ENCODE results near the gene FYCO1. TPM values are rescaled to one million over a fixed set of nuclear protein-coding genes. Genes with fewer than 3 reads are reported as not detected.

The FYCO1 gene
- total and polyA plus RNA-seq, 7 donors: 14.0 to 129 (median 68.3) TPM

- no peak for ATAC-seq
- Histone ChIP-seq H3K4me3 (no peak overlapping the region), H3K36me3 (ENCODE audit: insufficient read depth in 1 of 2, low read depth in 1 of 2) (no peaks in the 10 kb centered on the region), H3K9me3 (peaks cover 3% of the 10 kb centered on the region), H3K27me3 (ENCODE audit: insufficient read depth in 3 of 3, low read length in 2 of 3) (no peaks in the 10 kb centered on the region), H3K27ac (no peak overlapping the region), H3K4me1 (no peaks in the 10 kb centered on the region)
- 68 to 96% (median 92%) methylated on average over 4 of the region's 4 CpGs for WGBS, 3 donors
- TF ChIP-seq, protein P1, sequence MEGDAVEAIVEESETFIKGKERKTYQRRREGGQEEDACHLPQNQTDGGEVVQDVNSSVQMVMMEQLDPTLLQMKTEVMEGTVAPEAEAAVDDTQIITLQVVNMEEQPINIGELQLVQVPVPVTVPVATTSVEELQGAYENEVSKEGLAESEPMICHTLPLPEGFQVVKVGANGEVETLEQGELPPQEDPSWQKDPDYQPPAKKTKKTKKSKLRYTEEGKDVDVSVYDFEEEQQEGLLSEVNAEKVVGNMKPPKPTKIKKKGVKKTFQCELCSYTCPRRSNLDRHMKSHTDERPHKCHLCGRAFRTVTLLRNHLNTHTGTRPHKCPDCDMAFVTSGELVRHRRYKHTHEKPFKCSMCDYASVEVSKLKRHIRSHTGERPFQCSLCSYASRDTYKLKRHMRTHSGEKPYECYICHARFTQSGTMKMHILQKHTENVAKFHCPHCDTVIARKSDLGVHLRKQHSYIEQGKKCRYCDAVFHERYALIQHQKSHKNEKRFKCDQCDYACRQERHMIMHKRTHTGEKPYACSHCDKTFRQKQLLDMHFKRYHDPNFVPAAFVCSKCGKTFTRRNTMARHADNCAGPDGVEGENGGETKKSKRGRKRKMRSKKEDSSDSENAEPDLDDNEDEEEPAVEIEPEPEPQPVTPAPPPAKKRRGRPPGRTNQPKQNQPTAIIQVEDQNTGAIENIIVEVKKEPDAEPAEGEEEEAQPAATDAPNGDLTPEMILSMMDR (IDR thresholded peaks at IDR 0.05): no peak
- DNase-seq: no peak
- intact Hi-C loops (cut with DNase I): no loop called here
Measured at GRCh38 chr3:46031269-46031668, 35.6 kb upstream of the FYCO1 start.

DNA sequence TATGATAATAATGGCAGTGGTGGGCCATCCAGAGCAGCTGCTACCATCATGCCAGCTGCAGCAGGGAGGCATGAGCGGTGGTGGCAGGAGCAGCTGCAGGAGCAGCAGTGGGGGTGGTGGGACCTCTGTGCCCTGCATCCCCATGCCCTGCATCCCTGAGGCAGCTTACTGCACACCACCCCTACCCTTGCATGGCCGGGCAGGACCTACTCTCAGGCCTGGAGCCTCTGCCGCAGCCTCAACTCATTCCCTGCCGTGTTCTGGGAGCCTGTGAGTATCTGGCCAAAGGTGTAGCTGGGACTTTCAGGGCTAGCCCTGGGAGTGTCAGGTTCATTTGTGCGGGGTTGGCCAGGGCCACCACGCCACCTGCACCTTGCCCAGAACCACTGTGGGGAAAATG, 35.0 kb upstream of the FYCO1 start:
- Histone ChIP-seq H3K4me3 (no peak overlapping the region), H3K9me3 (peaks cover 3% of the 10 kb centered on the region), H3K4me1 (no peaks in the 10 kb centered on the region), H3K27ac (no peak overlapping the region), H3K36me3 (ENCODE audit: insufficient read depth in 1 of 2, low read depth in 1 of 2) (no peaks in the 10 kb centered on the region), H3K27me3 (ENCODE audit: insufficient read depth in 3 of 3, low read length in 2 of 3) (no peaks in the 10 kb centered on the region)
- intact Hi-C loops (cut with DNase I): no loop called here
- TF ChIP-seq, protein P1 (IDR thresholded peaks at IDR 0.05): no peak
- WGBS, 3 donors: 88 to 91% (median 89%) methylated on average over 6 of the region's 6 CpGs
- ATAC-seq: no peak
- no peak for DNase-seq

- no peak overlapping the region for H3K27ac ChIP-seq
- TF ChIP-seq, protein P1 (IDR thresholded peaks at IDR 0.05): no peak
- intact Hi-C loops (cut with DNase I): no loop called here
- no peak overlapping the region for H3K4me3 ChIP-seq
- no peaks in the 10 kb centered on the region for H3K36me3 ChIP-seq (ENCODE audit: insufficient read depth in 1 of 2, low read depth in 1 of 2)
- H3K9me3 ChIP-seq: peaks cover 3% of the 10 kb centered on the region
- 45 to 79% (median 48%) methylated on average over 1 of the region's 1 CpG for WGBS, 3 donors
- ATAC-seq (no peak), DNase-seq (no peak)
- no peaks in the 10 kb centered on the region for H3K27me3 ChIP-seq (ENCODE audit: insufficient read depth in 3 of 3, low read length in 2 of 3)
- H3K4me1 ChIP-seq: no peaks in the 10 kb centered on the region
Measured at GRCh38 chr3:46029953-46030543, 34.4 kb upstream of the FYCO1 start.

DNA sequence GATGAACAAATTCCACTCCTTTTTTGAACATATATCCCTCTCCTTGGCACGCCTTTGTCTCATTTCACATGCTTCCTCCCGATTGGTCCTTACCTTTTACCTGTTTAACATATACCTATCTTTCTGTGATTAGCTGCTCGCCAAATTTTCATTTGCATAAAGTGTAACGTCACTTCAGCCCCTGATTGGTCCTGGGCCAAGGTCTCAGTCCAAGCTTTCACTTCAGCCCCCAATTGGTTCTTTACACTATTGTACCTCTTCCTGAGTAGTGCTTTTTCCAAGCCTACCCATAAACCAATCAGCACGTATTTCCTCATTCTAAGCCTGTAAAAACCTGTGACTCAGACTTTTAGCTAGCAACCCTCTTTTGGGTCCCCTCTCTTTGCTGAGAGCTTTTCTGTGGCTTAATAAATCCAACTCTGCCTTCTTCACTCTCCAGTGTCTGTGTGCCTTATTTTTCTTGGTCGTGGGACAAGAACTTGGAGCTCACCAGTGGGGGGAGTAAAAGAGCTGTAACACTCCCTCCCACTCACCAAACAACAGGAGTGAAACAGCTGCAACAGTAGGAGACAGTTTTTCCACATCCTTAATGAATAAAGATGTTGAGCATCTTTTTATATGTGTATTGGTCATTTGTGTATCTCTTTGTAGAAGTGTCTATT, 32.2 kb upstream of the FYCO1 start:
- Histone ChIP-seq H3K36me3 (ENCODE audit: insufficient read depth in 1 of 2, low read depth in 1 of 2) (no peaks in the 10 kb centered on the region), H3K4me1 (no peaks in the 10 kb centered on the region), H3K9me3 (peaks cover 3% of the 10 kb centered on the region), H3K27me3 (ENCODE audit: insufficient read depth in 3 of 3, low read length in 2 of 3) (no peaks in the 10 kb centered on the region), H3K27ac (no peak overlapping the region), H3K4me3 (no peak overlapping the region)
- DNase-seq: no peak
- intact Hi-C loops (cut with DNase I): no loop called here
- TF ChIP-seq, protein P1 (IDR thresholded peaks at IDR 0.05): no peak
- 82 to 87% (median 86%) methylated on average over 6 of the region's 6 CpGs for WGBS, 3 donors
- no peak for ATAC-seq

All from psoas muscle (tissue), 8 donors.